Fibroblast of lung (primary cell): Measurements from ENCODE around the gene SPTBN5. TPM values are rescaled to one million over a fixed set of nuclear protein-coding genes. Genes with fewer than 3 reads are reported as not detected.

Source experiments
- DNase-seq, 2 donors: peaks; one replicate each; pipeline versions ENCODE4 v3.0.0 to v3.0.0-alpha.2; 2010; ENCODE audit warnings: low read depth in 2 of 2
- H2AFZ ChIP-seq: 2 replicates; pipeline ENCODE4 v1.5.1; 2012; ENCODE audit warnings: low read length, control low read depth, inconsistent platforms
- H3K27ac ChIP-seq: 2 replicates; pipeline ENCODE4 v1.5.1; 2011; ENCODE audit warnings: low read length, control low read depth; ENCODE audit not compliant: insufficient read depth
- H3K27me3 ChIP-seq: 2 replicates; pipeline ENCODE4 v1.5.1; 2011; ENCODE audit warnings: mild to moderate bottlenecking, low read length; ENCODE audit not compliant: control insufficient read depth, insufficient read depth
- H3K36me3 ChIP-seq: 2 replicates; pipeline ENCODE4 v1.5.1; 2011; ENCODE audit warnings: low read length; ENCODE audit not compliant: control insufficient read depth, insufficient read depth
- H3K4me1 ChIP-seq: 2 replicates; pipeline ENCODE4 v1.5.1; 2011; ENCODE audit warnings: low read length; ENCODE audit not compliant: control insufficient read depth, insufficient read depth; ENCODE audit errors: extremely low read depth
- H3K4me2 ChIP-seq: 2 replicates; pipeline ENCODE4 v1.5.1; 2011; ENCODE audit warnings: low read length, control low read depth; ENCODE audit not compliant: insufficient read depth; ENCODE audit errors: extremely low read depth
- H3K4me3 ChIP-seq, 4 experiments: fragments of 200-600 bp in 1 of 4; sonication (generic) in 1 of 4; replicated peaks in 1 of 4; 2 replicates each; pipeline ENCODE4 v1.5.1; 2011 to 2016; ENCODE audit warnings: low read length in 4 of 4, low read depth in 3 of 4, mild to moderate bottlenecking in 3 of 4, control low read depth in 2 of 4, inconsistent platforms in 1 of 4, mixed read lengths in 1 of 4; ENCODE audit not compliant: insufficient read depth in 1 of 4; ENCODE audit errors: control extremely low read depth in 1 of 4
- H3K79me2 ChIP-seq: 2 replicates; pipeline ENCODE4 v1.5.1; 2012; ENCODE audit warnings: mild to moderate bottlenecking, low read length, inconsistent platforms; ENCODE audit not compliant: control insufficient read depth, insufficient read depth
- H3K9ac ChIP-seq: 2 replicates; pipeline ENCODE4 v1.5.1; 2011; ENCODE audit warnings: mild to moderate bottlenecking, low read length, control low read depth; ENCODE audit not compliant: insufficient read depth
- H3K9me3 ChIP-seq: 2 replicates; pipeline ENCODE4 v1.5.1; 2012; ENCODE audit warnings: low read depth, low read length; ENCODE audit not compliant: control insufficient read depth, insufficient read depth
- H4K20me1 ChIP-seq: 2 replicates; pipeline ENCODE4 v1.5.1; 2011; ENCODE audit warnings: low read length; ENCODE audit not compliant: control insufficient read depth, insufficient read depth; ENCODE audit errors: extremely low read depth
- CTCF ChIP-seq, 2 donors: IDR thresholded peaks in 1 of 2; conservative IDR thresholded peaks in 1 of 2; 1 replicate in 1 of 2; 2 replicates in 1 of 2; pipeline ENCODE4 v1.5.1; 2011 to 2012; ENCODE audit warnings: low read length in 2 of 2, control low read depth in 1 of 2, inconsistent platforms in 1 of 2, low read depth in 1 of 2, mild to moderate bottlenecking in 1 of 2
- EZH2 ChIP-seq: IDR thresholded peaks from 2 replicates; pipeline ENCODE4 v1.5.1; 2012; ENCODE audit warnings: low read length, control low read depth, mild to moderate bottlenecking; ENCODE audit errors: missing control alignments
- polyA plus RNA-seq, 2 donors: library from polyadenylated mRNA; depleted of rRNA in 1 of 2; stranded (reverse) in 1 of 2; unstranded in 1 of 2; fragments of >200 nt; gene quantifications; 2 replicates each; pipeline ENCODE4 v1.2.1, GENCODE V29; 2011 to 2012; ENCODE audit warnings: missing spikeins in 1 of 2
- total RNA-seq: library from RNA; depleted of rRNA; stranded (reverse); fragments of >200 nt; gene quantifications from 2 replicates; pipeline ENCODE4 v1.2.1, GENCODE V29; 2014

SPTBN5 gene
- total and polyA plus RNA-seq, 2 donors (not counting 1 experiment from before 2014, with no cell fraction given), result 0.43 to 0.66 TPM

- no peaks in the 10 kb centered on the region for H3K9me3 ChIP-seq
- H2AFZ ChIP-seq, result no peak overlapping the region
- no peaks in the 10 kb centered on the region for H4K20me1 ChIP-seq
- H3K27ac ChIP-seq, result no peak overlapping the region
- no peak for DNase-seq
- no peaks in the 10 kb centered on the region for H3K36me3 ChIP-seq
- H3K4me2 ChIP-seq, result no peak overlapping the region
- no peaks in the 10 kb centered on the region for H3K4me1 ChIP-seq
- H3K79me2 ChIP-seq, result no peaks in the 10 kb centered on the region
- no peak overlapping the region for H3K4me3 ChIP-seq
- TF ChIP-seq CTCF (conservative IDR thresholded peaks at IDR 0.05 in 1 of 2, IDR thresholded peaks at IDR 0.05 in 1 of 2; ENCODE audit: low read depth in 1 of 2, low read length in 2 of 2) (no peak), EZH2 (no peak)
- H3K9ac ChIP-seq, result no peak overlapping the region
- no peaks in the 10 kb centered on the region for H3K27me3 ChIP-seq
Observed at GRCh38 chr15:41861736-41862356, 32.0 kb downstream of the SPTBN5 start.

- H3K9ac ChIP-seq, result no peak overlapping the region
- H3K4me3 ChIP-seq, result no peak overlapping the region
- no peaks in the 10 kb centered on the region for H4K20me1 ChIP-seq
- no peak overlapping the region for H3K27ac ChIP-seq
- no peaks in the 10 kb centered on the region for H3K4me1 ChIP-seq
- DNase-seq, result no peak
- H2AFZ ChIP-seq, result no peak overlapping the region
- TF ChIP-seq CTCF (conservative IDR thresholded peaks at IDR 0.05 in 1 of 2, IDR thresholded peaks at IDR 0.05 in 1 of 2; ENCODE audit: low read depth in 1 of 2, low read length in 2 of 2), result no peak
- no peak for TF ChIP-seq EZH2
- H3K36me3 ChIP-seq, result no peaks in the 10 kb centered on the region
- H3K4me2 ChIP-seq, result no peak overlapping the region
- no peaks in the 10 kb centered on the region for H3K27me3 ChIP-seq
- H3K79me2 ChIP-seq, result no peaks in the 10 kb centered on the region
- H3K9me3 ChIP-seq, result no peaks in the 10 kb centered on the region
Observed at GRCh38 chr15:41860049-41860828, 33.6 kb downstream of the SPTBN5 start.

GRCh38 chr15:41858756-41859155 lies 35.1 kb downstream of the SPTBN5 start:
- no peak overlapping the region for H3K4me3 ChIP-seq
- no peaks in the 10 kb centered on the region for H3K4me1 ChIP-seq
- no peak overlapping the region for H3K4me2 ChIP-seq
- no peak for DNase-seq
- H2AFZ ChIP-seq, result no peak overlapping the region
- TF ChIP-seq EZH2, result no peak
- no peak for TF ChIP-seq CTCF (conservative IDR thresholded peaks at IDR 0.05 in 1 of 2, IDR thresholded peaks at IDR 0.05 in 1 of 2; ENCODE audit: low read depth in 1 of 2, low read length in 2 of 2)
- H3K36me3 ChIP-seq, result no peaks in the 10 kb centered on the region
- H3K27ac ChIP-seq, result no peak overlapping the region
- H3K9me3 ChIP-seq, result no peaks in the 10 kb centered on the region
- H3K9ac ChIP-seq, result no peak overlapping the region
- H4K20me1 ChIP-seq, result no peaks in the 10 kb centered on the region
- no peaks in the 10 kb centered on the region for H3K27me3 ChIP-seq
- H3K79me2 ChIP-seq, result no peaks in the 10 kb centered on the region
